K562 (cell line): ENCODE results near the gene ZMIZ1. TPM values are rescaled to one million over a fixed set of nuclear protein-coding genes. Genes with fewer than 3 reads are reported as not detected.

Experiments
- ARID2 ChIP-seq: fragments of 450-650 bp; IDR thresholded peaks from 2 replicates; pipeline ENCODE4 v1.6.1; 2017; ENCODE audit warnings: antibody characterized with exemption, mild to moderate bottlenecking
- HOXB6 ChIP-seq: fragments of 250-450 bp; sonication (Bioruptor Pico); IDR thresholded peaks from 2 replicates; pipeline ENCODE4 v1.5.1; 2022; ENCODE audit warnings: mild to moderate bottlenecking, borderline replicate concordance
- MBD1 ChIP-seq: fragments of 250-450 bp; sonication (Bioruptor Pico); IDR thresholded peaks from 2 replicates; pipeline ENCODE4 v1.8.0; 2022; ENCODE audit warnings: inconsistent platforms
- PURB ChIP-seq: sonication (generic); formaldehyde crosslinking; IDR thresholded peaks from 2 replicates; pipeline ENCODE4 v1.9.0; 2021; ENCODE audit warnings: low read depth, mild to moderate bottlenecking, missing genetic modification reagents
- RBM14 ChIP-seq: fragments of 200-400 bp; formaldehyde crosslinking; IDR thresholded peaks from 2 replicates; pipeline ENCODE4 v1.6.1; 2018; ENCODE audit warnings: low read depth, mild to moderate bottlenecking, low read length, moderate library complexity, borderline replicate concordance; ENCODE audit not compliant: insufficient read depth
- REST ChIP-seq, 2 experiments: fragments of 450-650 bp; formaldehyde crosslinking in 1 of 2; IDR thresholded peaks; 2 replicates each; pipeline versions ENCODE4 v1.4.0 to v1.6.1; 2014 to 2020; ENCODE audit warnings: mild to moderate bottlenecking in 2 of 2, borderline replicate concordance in 1 of 2, low read depth in 1 of 2
- ZNF133 ChIP-seq: fragments of 250-450 bp; sonication (Bioruptor Pico); IDR thresholded peaks from 2 replicates; pipeline ENCODE4 v1.4.0; 2020; ENCODE audit warnings: mild to moderate bottlenecking
- polyA plus RNA-seq, 8 experiments: library from polyadenylated mRNA; depleted of rRNA in 4 of 8; stranded (reverse) in 5 of 8; unstranded in 3 of 8; fragments of >200 nt; fragmentation: Nextera tagmentation in 2 of 8; fragmentation: Illumina TruSeq in 1 of 8; extraction: Ambion mirVana in 2 of 8; extraction: Trizol in 1 of 8; gene quantifications; 2 replicates each; pipeline versions ENCODE4 v1.2.1 to v1.2.3, GENCODE V29; 2011 to 2014; ENCODE audit warnings: inconsistent platforms in 1 of 8, missing spikeins in 1 of 8
- total RNA-seq, 7 experiments: library from RNA; depleted of rRNA in 6 of 7; stranded (reverse); fragments of >200 nt in 6 of 7; fragmentation: Illumina TruSeq in 2 of 7; extraction: Trizol in 2 of 7; gene quantifications; 2 replicates each; pipeline versions ENCODE4 v1.2.1 to v1.2.3, GENCODE V29; 2011 to 2021; ENCODE audit warnings: low replicate concordance in 1 of 7
- TF ChIP-seq, protein P1 (sequence below): fragments of 450-650 bp; IDR thresholded peaks from 2 replicates; pipeline ENCODE4 v1.6.1; 2014; ENCODE audit warnings: low read depth, mild to moderate bottlenecking, moderate library complexity, borderline replicate concordance
- TF ChIP-seq, protein P2 (sequence below), 3 experiments: fragments of 200-800 bp in 1 of 3; sonication (Bioruptor generic) in 1 of 3; sonication (generic) in 1 of 3; formaldehyde crosslinking in 1 of 3; IDR thresholded peaks; 2 replicates each; pipeline versions ENCODE4 v1.6.1 to v1.8.0; 2016 to 2022; ENCODE audit warnings: mild to moderate bottlenecking in 2 of 3, missing compliant biosample characterization in 2 of 3, missing genetic modification characterization in 2 of 3, missing genetic modification reagents in 1 of 3
- TF ChIP-seq, protein P3 (sequence below): sonication (generic); formaldehyde crosslinking; IDR thresholded peaks from 2 replicates; pipeline ENCODE4 v1.8.1; 2023; ENCODE audit warnings: mild to moderate bottlenecking, missing genetic modification reagents

Gene ZMIZ1
- total and polyA plus RNA-seq, 9 of the 15 experiments (the other 6 are each of a cell fraction or from before 2014, with no cell fraction given), result 1.0 to 37.3 (median 4.3) TPM

DNA sequence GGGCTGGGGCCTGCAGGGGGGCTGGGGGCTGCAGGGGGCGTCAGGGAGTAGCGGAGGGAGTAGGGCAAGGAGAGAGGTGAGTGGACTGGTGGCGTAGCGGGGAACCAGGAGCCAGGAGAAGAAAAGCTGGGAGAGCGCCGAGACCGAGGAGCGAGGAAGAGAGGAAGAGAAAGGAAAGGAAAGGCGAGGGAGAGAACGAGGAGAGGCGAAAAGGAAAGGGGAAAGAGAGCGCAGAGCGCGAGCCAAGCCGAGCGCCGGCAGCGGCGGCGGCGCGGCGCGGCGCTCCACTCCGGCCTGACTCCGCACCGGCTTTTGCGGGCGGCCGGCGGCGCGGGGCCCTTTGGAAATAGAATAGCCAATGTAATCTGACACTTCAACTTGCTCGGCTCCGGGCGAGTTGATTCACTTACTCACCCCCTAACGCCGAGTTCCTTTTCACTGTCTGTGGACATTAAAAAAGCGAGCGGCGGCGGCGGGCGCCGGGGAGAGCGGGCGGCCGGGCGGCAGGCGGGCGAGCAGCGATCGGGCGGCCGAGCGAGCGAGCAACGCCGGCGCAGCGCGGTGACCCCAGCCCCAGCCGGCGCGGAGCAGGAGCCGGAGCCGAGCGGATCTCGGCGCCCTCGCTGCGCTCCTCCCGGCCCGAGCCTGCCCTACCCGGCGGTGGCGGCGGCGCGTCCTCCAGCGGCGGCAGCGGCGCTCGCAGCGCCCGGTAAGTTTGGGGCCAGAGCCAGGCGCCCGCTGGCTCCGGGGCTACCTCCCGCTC lies at the start of gene ZMIZ1 (continued):
- peak; percentile 50; the same call in 1 of the 2 replicates for TF ChIP-seq ARID2
- TF ChIP-seq PURB (CRISPR knock-in tag), result no peak
- TF ChIP-seq RBM14, result no peak
- TF ChIP-seq, protein P1, sequence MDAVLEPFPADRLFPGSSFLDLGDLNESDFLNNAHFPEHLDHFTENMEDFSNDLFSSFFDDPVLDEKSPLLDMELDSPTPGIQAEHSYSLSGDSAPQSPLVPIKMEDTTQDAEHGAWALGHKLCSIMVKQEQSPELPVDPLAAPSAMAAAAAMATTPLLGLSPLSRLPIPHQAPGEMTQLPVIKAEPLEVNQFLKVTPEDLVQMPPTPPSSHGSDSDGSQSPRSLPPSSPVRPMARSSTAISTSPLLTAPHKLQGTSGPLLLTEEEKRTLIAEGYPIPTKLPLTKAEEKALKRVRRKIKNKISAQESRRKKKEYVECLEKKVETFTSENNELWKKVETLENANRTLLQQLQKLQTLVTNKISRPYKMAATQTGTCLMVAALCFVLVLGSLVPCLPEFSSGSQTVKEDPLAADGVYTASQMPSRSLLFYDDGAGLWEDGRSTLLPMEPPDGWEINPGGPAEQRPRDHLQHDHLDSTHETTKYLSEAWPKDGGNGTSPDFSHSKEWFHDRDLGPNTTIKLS, result peak; percentile 24; the same call in 1 of the 2 replicates
- no peak for TF ChIP-seq MBD1 (CRISPR knock-in tag)
- peak; percentile 83 for TF ChIP-seq REST (IDR thresholded peaks at IDR 0.05; ENCODE audit: borderline replicate concordance)
- TF ChIP-seq REST (CRISPR knock-in tag; IDR thresholded peaks at IDR 0.05; ENCODE audit: low read depth), result 0 out of 2 replicates have a peak, but pooled peaks have one; percentile 2
- no peak for TF ChIP-seq ZNF133 (CRISPR knock-in tag)
- TF ChIP-seq HOXB6, result no peak
- TF ChIP-seq, protein P2, sequence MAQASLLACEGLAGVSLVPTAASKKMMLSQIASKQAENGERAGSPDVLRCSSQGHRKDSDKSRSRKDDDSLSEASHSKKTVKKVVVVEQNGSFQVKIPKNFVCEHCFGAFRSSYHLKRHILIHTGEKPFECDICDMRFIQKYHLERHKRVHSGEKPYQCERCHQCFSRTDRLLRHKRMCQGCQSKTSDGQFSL (CRISPR knock-in tag; IDR thresholded peaks at IDR 0.05), result 0 out of 2 replicates have a peak, but pooled peaks have one; percentile 17
- TF ChIP-seq, protein P2 (tag; IDR thresholded peaks at IDR 0.05), result peak in 1 of 2 experiments; percentile 20; a peak in 1 of 4 replicates
- TF ChIP-seq, protein P3, sequence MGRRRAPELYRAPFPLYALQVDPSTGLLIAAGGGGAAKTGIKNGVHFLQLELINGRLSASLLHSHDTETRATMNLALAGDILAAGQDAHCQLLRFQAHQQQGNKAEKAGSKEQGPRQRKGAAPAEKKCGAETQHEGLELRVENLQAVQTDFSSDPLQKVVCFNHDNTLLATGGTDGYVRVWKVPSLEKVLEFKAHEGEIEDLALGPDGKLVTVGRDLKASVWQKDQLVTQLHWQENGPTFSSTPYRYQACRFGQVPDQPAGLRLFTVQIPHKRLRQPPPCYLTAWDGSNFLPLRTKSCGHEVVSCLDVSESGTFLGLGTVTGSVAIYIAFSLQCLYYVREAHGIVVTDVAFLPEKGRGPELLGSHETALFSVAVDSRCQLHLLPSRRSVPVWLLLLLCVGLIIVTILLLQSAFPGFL (CRISPR knock-in tag), result no peak
